Ammon's horn (tissue), 1 donor: ENCODE data around the gene ALLC.

ENCODE experiments used
- DNase-seq: peaks from one replicate; pipeline ENCODE4 v3.0.0-alpha.2; 2016; ENCODE audit warnings: low spot score

ALLC gene

GRCh38 chr2:3679180-3679579, 21.2 kb downstream of the ALLC start:
- DNase-seq, result no peak

GRCh38 chr2:3679616-3680393, 21.8 kb downstream of the ALLC start:
- no peak for DNase-seq

GRCh38 chr2:3680548-3681345, 22.7 kb downstream of the ALLC start:
- no peak for DNase-seq

GRCh38 chr2:3681625-3682024, 23.6 kb downstream of the ALLC start:
- DNase-seq, result no peak

- no peak for DNase-seq
Measured at GRCh38 chr2:3682811-3683210, 24.8 kb downstream of the ALLC start.

- no peak for DNase-seq
Measured at GRCh38 chr2:3683748-3684454, 25.9 kb downstream of the ALLC start.

- no peak for DNase-seq
Measured at GRCh38 chr2:3689998-3690748, 32.2 kb downstream of the ALLC start.

- DNase-seq, result no peak
Measured at GRCh38 chr2:3692375-3692774, 34.4 kb downstream of the ALLC start.

- no peak for DNase-seq
Measured at GRCh38 chr2:3696545-3696944, 38.5 kb downstream of the ALLC start.

- no peak for DNase-seq
Measured at GRCh38 chr2:3701071-3701470, 43.1 kb downstream of the ALLC start.

GRCh38 chr2:3703236-3703756, 45.3 kb downstream of the ALLC start, which contains the start of gene DCDC2C:
Gene DCDC2C, plus strand, starts transcription at chr2:3703575. Its CDS starts 177 bp downstream, at chr2:3703752.
- DNase-seq, result no peak

- DNase-seq, result no peak
Measured at GRCh38 chr2:3703757-3704355, 45.9 kb downstream of the ALLC start.

- DNase-seq, result no peak
Measured at GRCh38 chr2:3704692-3705091, 46.7 kb downstream of the ALLC start.

- DNase-seq, result no peak
Measured at GRCh38 chr2:3705782-3706181, 47.8 kb downstream of the ALLC start.

GRCh38 chr2:3706892-3707291, 48.9 kb downstream of the ALLC start:
- DNase-seq, result no peak

GRCh38 chr2:3708576-3708975, 50.6 kb downstream of the ALLC start:
- no peak for DNase-seq

GRCh38 chr2:3709225-3709624, 51.2 kb downstream of the ALLC start:
- no peak for DNase-seq

- no peak for DNase-seq
Measured at GRCh38 chr2:3712424-3712823, 54.4 kb downstream of the ALLC start.

- peak; percentile 34 for DNase-seq
Measured at GRCh38 chr2:3712831-3713503, 55.0 kb downstream of the ALLC start.

GRCh38 chr2:3718679-3719078, 60.7 kb downstream of the ALLC start:
- DNase-seq, result no peak

GRCh38 chr2:3725002-3725401, 67.0 kb downstream of the ALLC start:
- no peak for DNase-seq
